GM21367 (cell line): ENCODE measurements around the gene SEC31A.
"Not testable (repeated sequence)": the region's sequence is repeated elsewhere in the genome, so short reads cannot be mapped to it uniquely, and the experiment has no call there.

ENCODE experiments used
- ATAC-seq: cut with Tn5 transposase; IDR thresholded peaks from one replicate; pipeline ENCODE4 v1.9.1; 2021; ENCODE audit not compliant: unreplicated experiment

Gene SEC31A

DNA sequence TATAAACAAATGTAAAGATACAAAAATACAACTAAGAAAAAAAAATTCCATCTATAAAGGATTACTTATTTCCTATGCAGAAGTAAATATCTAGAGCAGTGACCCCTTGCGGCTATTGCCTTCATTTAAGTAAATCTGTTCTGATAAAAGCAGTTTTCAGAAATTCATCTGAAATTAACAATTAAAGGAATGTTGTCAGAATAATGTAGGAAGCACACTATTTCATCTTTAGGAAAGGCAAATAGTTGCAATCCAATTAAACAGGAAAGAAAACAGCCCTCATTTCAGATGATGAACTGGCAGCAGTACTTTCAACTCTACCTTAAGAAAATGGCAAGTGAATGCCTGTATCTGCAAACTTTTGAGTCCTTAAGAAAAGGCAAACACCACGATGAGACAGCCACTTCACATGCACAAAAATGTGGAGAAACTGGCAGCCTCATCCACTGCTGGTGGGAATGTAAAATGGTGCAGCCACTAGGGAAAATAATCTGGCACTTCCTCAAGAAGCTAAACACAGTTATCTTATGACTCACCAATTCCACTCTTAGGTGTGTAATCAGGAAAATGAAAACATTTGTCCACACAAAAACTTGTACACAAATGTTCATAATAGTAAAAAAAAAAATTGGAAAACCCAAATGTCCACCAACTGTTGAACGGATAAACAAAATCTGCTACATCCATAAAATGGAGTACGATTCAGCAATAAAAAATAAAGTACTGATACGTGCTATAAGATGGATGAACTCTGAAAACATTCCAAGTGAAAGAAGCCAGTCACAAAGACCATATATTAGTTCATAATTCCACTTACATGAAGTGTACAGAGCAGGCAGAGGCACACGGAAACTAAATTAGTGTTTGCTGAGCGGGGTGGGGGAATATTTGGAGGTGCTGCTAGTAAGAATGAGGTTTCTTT lies 7.6 kb upstream of the SEC31A start:
- no peak for ATAC-seq

- ATAC-seq: no peak
These were observed 5.8 kb upstream of the SEC31A start for GRCh38 chr4:82896755-82897154.

DNA sequence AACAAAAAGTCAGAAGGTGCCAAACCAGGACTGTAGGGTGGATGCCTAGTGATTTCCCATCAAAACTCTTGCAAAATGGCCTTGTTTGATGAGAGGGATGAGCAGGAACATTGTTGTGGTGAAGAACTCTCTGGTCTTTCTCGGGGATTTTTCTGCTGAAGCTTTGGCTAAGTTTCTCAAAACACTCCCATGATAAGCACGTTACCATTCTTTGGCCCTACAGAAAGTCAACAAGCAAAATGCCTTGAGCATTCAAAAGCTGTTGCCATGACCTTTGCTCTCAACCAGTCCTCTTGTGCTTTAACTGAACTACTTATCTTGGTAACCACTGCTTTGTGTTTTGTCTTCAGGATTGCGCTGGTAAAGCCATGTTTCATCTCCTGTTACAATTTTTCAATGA lies 3.0 kb upstream of the SEC31A start:
- no peak for ATAC-seq

DNA sequence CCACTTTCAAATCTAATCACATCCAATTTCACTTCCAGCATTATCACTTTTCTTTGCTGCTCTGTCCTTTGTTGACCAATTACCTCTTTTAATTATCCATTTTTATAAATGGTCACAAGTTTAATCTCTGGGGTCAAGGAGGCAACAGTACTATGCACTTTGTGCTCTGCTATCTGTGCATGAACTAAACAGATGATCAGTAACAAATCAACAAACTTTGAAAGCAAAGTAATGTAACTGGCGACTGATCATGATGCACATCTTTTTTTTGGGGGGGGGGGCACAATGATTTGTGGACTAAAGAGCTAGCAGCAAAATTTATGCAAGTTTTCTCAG lies 1.5 kb upstream of the SEC31A start:
- no peak for ATAC-seq

DNA sequence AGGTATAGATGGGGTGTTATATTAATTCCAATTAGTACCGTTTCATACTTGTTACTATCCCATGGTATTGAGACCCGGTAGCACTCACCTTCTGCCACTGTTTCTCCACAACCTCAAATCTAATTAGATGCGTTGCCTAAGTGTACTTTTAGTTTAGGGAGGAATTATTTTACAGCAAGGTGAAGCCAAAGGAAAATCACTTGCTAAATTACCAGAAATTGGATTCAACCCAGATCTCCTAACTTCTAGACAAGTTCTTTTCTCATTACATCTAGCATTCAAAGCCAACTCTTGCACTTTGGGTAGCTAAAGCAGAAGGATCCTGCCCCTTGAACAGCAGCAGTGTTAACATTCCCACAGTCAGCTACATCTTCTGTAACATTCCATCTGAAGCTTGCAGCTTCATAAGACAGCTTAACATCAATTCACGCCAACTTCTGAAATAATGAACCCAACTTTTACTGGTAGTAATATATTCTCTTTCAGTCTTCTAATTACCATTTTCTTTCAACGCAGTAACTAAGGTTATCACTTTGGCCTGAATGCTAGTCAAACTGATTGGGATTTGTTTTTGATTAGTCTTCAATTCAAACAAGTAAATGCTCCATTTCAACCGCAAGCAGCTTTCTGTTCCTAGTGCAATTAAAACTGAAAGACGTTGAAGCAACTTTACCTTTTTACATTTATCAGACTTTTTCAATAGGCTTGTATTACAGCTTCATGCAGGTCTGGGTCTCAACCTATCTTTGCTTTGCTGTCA lies 934 bp upstream of the SEC31A start:
- ATAC-seq: no peak

GRCh38 chr4:82890528-82890900 lies 439 bp downstream of the SEC31A start:
- ATAC-seq: no peak

DNA sequence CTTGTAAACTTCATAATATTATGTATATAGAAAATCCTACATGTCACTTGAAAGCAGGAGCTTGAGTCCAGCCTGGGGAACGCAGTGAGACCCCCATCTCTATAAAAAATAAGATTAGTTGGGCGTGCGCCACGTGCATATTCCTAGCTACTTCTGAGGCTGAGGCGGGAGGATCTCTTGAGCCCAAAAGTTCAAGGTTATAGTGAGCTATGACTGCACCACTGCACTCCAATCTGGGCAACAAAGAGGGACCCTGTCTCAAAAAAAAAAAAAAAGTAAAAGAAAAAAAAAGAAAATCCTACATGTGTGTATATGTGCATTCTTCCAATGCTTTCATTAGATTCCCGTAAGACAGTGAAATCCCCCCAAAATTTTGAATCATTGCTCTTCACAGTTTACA lies 1.7 kb downstream of the SEC31A start:
- ATAC-seq: no peak

DNA sequence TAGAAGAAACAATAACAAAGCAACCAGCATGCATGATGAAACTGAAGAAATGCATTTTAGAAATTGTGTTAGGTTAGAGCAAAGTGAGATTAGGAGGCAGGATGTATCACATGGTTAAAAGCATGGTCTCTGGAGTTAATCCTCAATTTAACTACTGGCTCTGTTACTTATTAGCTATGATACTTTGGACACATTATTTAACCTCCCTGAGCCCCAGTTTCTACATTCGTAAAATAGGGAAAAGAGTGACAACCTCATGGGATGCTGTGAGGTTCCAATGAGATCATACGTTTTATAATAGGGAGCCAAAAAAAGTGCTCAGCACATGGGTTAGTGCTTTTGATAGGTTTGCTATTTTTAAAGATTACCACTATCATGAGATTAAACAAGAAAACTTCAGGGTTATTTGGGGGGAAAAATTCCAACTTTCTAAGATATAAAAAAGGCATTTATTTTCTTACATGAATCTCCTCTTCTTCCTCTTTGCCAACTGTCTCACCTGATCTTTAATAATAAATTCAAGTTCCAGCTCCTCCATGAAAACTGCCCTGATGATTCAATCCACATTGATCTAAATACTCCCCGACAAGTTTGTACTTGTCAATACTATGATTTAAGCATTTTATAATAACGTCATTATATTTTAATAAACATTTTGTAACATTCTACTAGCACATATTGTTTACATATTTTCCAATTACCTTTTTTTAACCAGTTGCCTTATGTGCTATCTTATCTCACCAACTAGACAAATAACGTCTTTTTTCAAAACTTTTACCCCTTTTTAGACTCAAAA lies 4.6 kb downstream of the SEC31A start:
- ATAC-seq: no peak

DNA sequence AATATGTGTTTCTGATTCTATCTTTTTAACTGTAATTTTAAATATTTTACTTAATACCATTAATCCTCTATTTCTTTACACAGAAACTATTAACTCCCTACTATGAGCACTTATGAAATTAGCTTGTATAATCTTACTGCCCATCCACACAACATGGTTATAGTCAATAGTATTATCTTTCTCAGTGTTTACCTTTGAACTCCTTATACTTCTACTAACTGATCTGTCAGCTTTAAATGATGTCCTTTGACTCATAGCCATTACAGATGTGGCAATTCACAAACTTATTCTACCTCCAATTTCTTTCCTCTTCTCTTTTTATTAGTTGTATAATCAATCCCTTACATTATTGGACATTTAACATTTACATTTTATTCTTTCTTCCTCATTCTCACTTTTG lies 5.5 kb downstream of the SEC31A start:
- no peak for ATAC-seq

- no peak for ATAC-seq
These were observed 22.4 kb downstream of the SEC31A start for GRCh38 chr4:82868572-82868971.

DNA sequence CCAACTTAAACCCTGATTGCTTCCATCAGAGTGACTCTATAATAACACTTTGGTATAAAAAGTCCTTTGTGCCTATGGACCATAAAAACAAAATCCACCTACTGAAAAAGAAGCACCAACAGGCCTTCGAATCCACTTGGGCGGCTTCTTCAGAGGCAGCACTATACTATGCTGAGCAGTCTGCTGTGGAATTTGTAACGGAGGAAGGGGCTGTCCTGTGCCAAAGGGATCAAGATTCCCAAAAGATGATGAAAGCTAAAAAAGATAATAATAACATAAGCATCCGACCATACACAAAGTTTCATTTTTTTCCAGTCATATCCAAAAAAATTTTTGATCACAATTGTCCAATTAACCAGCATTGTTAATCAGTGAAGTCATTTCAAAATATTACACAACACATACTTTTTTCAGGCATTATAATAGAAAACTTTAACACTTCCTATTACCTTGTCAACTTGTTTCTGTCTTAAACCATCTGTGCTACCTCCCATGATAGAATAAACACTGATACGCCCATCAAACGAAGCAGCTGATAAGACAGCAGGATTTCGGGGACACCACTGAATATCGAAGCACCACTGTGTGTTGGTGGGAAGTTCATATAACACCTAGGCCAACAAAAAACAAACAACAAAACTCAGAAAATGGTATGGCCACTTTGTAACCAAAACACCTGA lies 24.1 kb downstream of the SEC31A start:
- ATAC-seq: no peak

DNA sequence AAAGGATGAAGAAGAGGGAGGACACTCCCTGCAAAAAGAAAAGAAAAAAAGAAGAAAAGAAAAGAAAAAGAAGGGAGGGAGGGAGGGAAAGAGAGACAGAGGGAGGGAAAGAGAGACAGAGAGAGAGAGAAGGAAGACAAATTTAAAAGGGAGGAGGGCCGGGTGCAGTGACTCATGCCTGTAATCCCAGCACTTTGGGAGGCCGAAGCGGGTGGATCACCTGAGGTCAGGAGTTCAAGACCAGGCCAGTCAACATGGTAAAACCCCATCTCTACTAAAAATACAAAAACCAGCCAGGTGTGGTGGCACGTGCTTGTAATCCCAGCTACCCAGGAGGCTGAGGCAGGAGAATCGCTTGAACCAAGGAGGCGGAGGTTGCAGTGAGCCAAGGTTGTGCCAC lies 24.9 kb downstream of the SEC31A start:
- ATAC-seq: not testable (repeated sequence)

GRCh38 chr4:82865592-82865991 lies 25.4 kb downstream of the SEC31A start:
- ATAC-seq: no peak

GRCh38 chr4:82864336-82864979 lies 26.5 kb downstream of the SEC31A start:
- ATAC-seq: no peak

DNA sequence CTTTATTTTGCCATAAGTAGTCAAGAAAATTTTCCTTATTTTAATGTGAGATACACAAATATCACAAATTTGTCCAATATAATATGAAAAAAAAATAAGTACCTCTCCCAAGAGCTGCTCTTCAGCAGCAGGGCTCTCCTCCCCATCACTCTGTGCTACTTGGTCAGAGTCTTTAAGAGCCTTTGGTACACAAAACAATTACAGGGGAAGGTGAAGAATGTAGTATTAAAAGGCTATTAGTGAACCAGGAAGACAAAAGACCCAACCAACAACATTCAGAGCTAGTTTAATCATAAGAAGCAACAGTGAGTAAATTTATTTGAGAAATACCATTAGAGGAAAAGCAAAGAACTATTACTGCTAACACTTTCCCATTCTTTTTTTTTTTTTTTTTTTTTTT lies 29.4 kb downstream of the SEC31A start:
- ATAC-seq: no peak

DNA sequence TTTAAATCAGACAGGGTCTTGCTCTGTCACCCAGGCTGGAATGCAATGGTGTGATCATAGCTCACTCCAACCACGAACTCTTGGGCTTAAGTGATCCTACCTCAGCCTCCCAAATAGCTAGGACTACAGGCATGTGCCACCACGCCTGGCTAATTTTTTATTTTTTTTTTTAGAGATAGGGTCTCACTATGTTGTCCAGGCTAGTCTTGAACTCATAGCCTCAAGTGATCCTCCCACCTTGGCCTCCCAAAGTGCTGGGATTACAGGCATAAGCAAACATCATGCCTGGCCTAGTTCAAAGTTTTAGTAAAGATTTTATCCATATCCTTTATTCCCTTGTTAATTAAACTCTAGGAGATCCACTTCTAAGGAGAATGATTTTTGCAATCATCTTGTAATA lies 30.5 kb downstream of the SEC31A start:
- not testable (repeated sequence) for ATAC-seq

DNA sequence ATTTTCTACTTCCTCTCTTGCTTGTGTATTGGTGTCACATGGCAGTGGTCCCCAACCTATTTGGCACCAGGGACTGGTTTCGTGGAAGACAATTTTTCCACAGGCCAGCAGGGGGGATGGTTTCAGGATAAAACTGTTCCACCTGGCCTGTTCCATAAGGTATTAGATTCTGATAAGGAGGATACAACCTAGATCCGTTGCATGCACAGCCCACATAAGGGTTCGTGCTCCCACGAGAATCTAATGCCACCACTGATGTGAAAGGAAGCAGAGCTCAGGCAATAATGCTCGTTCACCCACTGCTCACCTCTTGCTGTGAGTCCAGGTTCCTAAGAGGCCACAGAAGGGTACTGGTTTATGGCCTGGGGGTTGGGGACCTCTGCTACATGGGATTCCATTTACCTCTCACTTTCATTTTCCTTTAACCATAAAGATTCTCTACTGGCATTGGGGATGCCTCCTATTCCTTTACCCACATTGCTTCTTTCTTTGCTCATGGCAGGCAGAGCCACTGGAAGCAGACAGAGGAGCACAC lies 38.1 kb downstream of the SEC31A start:
- no peak for ATAC-seq

- ATAC-seq: no peak
These were observed 38.8 kb downstream of the SEC31A start for GRCh38 chr4:82851885-82852750.

DNA sequence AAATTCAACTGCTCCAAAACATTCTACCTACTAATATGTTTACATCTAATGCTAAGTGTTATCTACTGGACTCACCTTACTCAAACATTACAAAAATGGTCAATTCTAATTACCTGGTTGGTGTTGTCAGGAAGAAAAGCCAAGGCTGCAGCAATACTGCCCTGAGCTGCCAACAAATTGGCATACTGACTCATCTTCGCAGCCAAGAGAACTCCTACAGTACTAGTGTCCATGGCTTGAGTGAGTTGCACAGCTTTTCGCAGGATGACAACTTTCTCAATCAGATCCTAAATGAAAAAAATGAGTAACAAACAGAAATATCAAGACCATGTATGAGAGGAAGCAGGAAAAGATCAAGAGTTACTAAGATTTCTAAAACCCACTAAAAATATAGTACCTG lies 39.6 kb downstream of the SEC31A start:
- no peak for ATAC-seq
